ENCODE measurements around the gene SPSB3. TPM values are rescaled to one million over a fixed set of nuclear protein-coding genes. Genes with fewer than 3 reads are reported as not detected.

Gene SPSB3
- polyA plus RNA-seq, 1 donor (not counting 4 experiments of a cell fraction or from before 2014, with no cell fraction given), result 9.5 TPM

GRCh38 chr16:1772362-1772907, 9.9 kb downstream of the SPSB3 start, which contains the start of gene EME2:
Gene EME2, plus strand, starts transcription at chr16:1772810. Its CDS starts 418 bp downstream, at chr16:1773228.
- peak within 1 kb of the TSS; percentile 76 for H3K27ac ChIP-seq (ENCODE audit: control insufficient read depth, insufficient read depth, low read length)
- H3K4me3 ChIP-seq (ENCODE audit: control insufficient read depth in 2 of 3, extremely low read depth in 1 of 3, insufficient read depth in 2 of 3, low read depth in 1 of 3, low read length in 3 of 3), result peak within 1 kb of the TSS; percentile 73 to 75 (median 73)
- no peaks in the 10 kb centered on the region for H3K9me1 ChIP-seq (ENCODE audit: control insufficient read depth, extremely low read depth, insufficient read depth, low read length)
- H3K4me2 ChIP-seq (ENCODE audit: control insufficient read depth, extremely low read depth, insufficient read depth, low read depth, low read length), result peak within 1 kb of the TSS; percentile 99
- peaks cover 3 to 11% of the 10 kb centered on the region in 2 experiments for H3K36me3 ChIP-seq (ENCODE audit: control insufficient read depth in 2 of 2, extremely low read depth in 1 of 2, insufficient read depth in 2 of 2, low read length in 2 of 2)
- H3K4me1 ChIP-seq (ENCODE audit: control insufficient read depth, extremely low read depth, insufficient read depth, low read length), result peaks cover 22% of the 10 kb centered on the region
- no peaks in the 10 kb centered on the region for H3K27me3 ChIP-seq (ENCODE audit: control insufficient read depth, extremely low read depth, insufficient read depth, low read length)
- H3K9ac ChIP-seq (ENCODE audit: control insufficient read depth, extremely low read depth, insufficient read depth, low read length), result peak within 1 kb of the TSS; percentile 81
- DNase-seq (ENCODE audit: low read depth, low spot score) (no peak), FAIRE-seq (no peak)
- H3K79me2 ChIP-seq (ENCODE audit: control insufficient read depth, insufficient read depth, low read length), result peaks cover 32% of the 10 kb centered on the region
- dilution Hi-C loops (cut with MboI; ENCODE audit: extremely low pct_ligation_motif_present, low sequenced_read_pairs), result no loop called here
- no peak for TF ChIP-seq EZH2 (IDR thresholded peaks at IDR 0.05; ENCODE audit: low read length)
- TF ChIP-seq, protein P1, sequence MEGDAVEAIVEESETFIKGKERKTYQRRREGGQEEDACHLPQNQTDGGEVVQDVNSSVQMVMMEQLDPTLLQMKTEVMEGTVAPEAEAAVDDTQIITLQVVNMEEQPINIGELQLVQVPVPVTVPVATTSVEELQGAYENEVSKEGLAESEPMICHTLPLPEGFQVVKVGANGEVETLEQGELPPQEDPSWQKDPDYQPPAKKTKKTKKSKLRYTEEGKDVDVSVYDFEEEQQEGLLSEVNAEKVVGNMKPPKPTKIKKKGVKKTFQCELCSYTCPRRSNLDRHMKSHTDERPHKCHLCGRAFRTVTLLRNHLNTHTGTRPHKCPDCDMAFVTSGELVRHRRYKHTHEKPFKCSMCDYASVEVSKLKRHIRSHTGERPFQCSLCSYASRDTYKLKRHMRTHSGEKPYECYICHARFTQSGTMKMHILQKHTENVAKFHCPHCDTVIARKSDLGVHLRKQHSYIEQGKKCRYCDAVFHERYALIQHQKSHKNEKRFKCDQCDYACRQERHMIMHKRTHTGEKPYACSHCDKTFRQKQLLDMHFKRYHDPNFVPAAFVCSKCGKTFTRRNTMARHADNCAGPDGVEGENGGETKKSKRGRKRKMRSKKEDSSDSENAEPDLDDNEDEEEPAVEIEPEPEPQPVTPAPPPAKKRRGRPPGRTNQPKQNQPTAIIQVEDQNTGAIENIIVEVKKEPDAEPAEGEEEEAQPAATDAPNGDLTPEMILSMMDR (optimal IDR thresholded peaks at IDR 0.05 in 1 of 3, IDR thresholded peaks at IDR 0.05 in 1 of 3, conservative IDR thresholded peaks at IDR 0.05 in 1 of 3; ENCODE audit: extremely low read depth in 1 of 3, insufficient read depth in 2 of 3, low read length in 3 of 3), result no peak
- peaks cover 2% of the 10 kb centered on the region for H4K20me1 ChIP-seq (ENCODE audit: control insufficient read depth, extremely low read depth, insufficient read depth, low read length)
- H2AFZ ChIP-seq (ENCODE audit: control insufficient read depth, low read length), result peak within 1 kb of the TSS; percentile 74
- H3K9me3 ChIP-seq (ENCODE audit: control insufficient read depth, low read depth, low read length), result no peaks in the 10 kb centered on the region

- Histone ChIP-seq H2AFZ (ENCODE audit: control insufficient read depth, low read length) (no peak overlapping the region), H4K20me1 (ENCODE audit: control insufficient read depth, extremely low read depth, insufficient read depth, low read length) (peaks cover 2% of the 10 kb centered on the region), H3K79me2 (ENCODE audit: control insufficient read depth, insufficient read depth, low read length) (peaks cover 32% of the 10 kb centered on the region), H3K27ac (ENCODE audit: control insufficient read depth, insufficient read depth, low read length) (peak overlapping the region; percentile 76), H3K4me2 (ENCODE audit: control insufficient read depth, extremely low read depth, insufficient read depth, low read depth, low read length) (peak overlapping the region; percentile 99), H3K27me3 (ENCODE audit: control insufficient read depth, extremely low read depth, insufficient read depth, low read length) (no peaks in the 10 kb centered on the region), H3K9me3 (ENCODE audit: control insufficient read depth, low read depth, low read length) (no peaks in the 10 kb centered on the region), H3K9ac (ENCODE audit: control insufficient read depth, extremely low read depth, insufficient read depth, low read length) (peak overlapping the region; percentile 81), H3K4me3 (ENCODE audit: control insufficient read depth in 2 of 3, extremely low read depth in 1 of 3, insufficient read depth in 2 of 3, low read depth in 1 of 3, low read length in 3 of 3) (peak overlapping the region; percentile 73 to 75 (median 73)), H3K36me3 (ENCODE audit: control insufficient read depth in 2 of 2, extremely low read depth in 1 of 2, insufficient read depth in 2 of 2, low read length in 2 of 2) (peaks cover 3 to 10% of the 10 kb centered on the region in 2 experiments), H3K9me1 (ENCODE audit: control insufficient read depth, extremely low read depth, insufficient read depth, low read length) (no peaks in the 10 kb centered on the region), H3K4me1 (ENCODE audit: control insufficient read depth, extremely low read depth, insufficient read depth, low read length) (peaks cover 22% of the 10 kb centered on the region)
- dilution Hi-C loops (cut with MboI; ENCODE audit: extremely low pct_ligation_motif_present, low sequenced_read_pairs), result no loop called here
- TF ChIP-seq, protein P1 (optimal IDR thresholded peaks at IDR 0.05 in 1 of 3, IDR thresholded peaks at IDR 0.05 in 1 of 3, conservative IDR thresholded peaks at IDR 0.05 in 1 of 3; ENCODE audit: extremely low read depth in 1 of 3, insufficient read depth in 2 of 3, low read length in 3 of 3), result no peak
- no peak for TF ChIP-seq EZH2 (IDR thresholded peaks at IDR 0.05; ENCODE audit: low read length)
- DNase-seq (ENCODE audit: low read depth, low spot score) (no peak), FAIRE-seq (no peak)
Measured at GRCh38 chr16:1771864-1772361, 10.5 kb downstream of the SPSB3 start.
